ENCODE measurements around the gene ZNF474. TPM values are rescaled to one million over a fixed set of nuclear protein-coding genes. Genes with fewer than 3 reads are reported as not detected.
A peak's percentile ranks its signal among the peaks of the same experiment; 100 is the strongest.

Gene ZNF474
- total RNA-seq, 1 experiment from 2014 or later, result 0.56 TPM

DNA sequence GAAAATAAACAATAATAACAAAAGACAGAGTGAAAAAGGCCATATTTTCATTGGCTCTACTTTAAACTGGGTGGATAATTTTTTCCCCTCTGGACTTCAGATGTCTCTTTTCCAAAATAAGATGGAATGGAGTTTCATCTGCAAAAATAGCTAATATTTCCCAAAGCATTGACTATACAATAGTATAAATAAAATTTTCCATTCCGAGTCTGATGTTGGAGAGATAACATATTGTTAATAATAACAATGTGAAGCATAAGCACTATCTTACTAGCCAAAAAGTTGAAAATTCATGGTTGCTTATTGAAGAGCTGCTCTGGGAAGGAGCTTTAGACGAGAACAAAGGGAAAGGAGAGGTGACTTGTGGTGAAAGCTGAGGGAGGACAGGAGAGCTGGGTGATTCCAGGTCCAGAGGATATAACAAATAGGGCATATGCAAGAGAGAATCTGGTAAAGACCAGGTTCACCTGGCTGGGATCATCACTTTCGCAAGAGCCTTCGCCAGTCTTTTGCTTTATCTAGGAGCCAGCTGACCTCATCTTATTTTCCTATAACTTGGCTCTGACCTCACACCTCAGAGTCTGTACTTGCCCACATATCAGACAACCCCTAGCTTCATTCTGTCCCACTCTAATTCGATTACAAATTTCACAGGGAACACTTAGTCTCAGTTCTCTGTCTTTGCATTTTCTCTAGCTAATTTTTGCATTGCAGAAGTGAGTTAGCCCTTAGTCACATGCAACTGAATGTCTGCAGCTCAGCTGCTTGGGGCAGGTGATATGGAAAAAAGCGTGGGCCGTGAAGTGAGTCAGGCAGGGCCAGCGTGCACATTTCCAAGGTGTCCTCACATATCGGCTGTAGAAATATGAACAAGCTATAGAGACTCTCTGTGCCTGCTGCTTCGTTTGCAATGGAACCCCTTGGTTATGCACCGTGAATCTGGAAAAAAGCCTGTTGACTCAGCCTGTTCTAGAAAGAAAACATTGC lies 7.6 kb upstream of the ZNF474 start:
- intact Hi-C loops (cut with micrococcal nuclease), result loop anchor here (2.0 kb wide), 1 partner anchor 43 kb away; no protein-coding TSS in a partner anchor
- POLR2A ChIA-PET, result interaction anchor here (0.6 to 3.5 kb wide), 24 partner anchors 9 to 272 kb away, joined by 3 to 45 read pairs (median 6); partner anchors contain the start of genes LOX and SRFBP1

DNA sequence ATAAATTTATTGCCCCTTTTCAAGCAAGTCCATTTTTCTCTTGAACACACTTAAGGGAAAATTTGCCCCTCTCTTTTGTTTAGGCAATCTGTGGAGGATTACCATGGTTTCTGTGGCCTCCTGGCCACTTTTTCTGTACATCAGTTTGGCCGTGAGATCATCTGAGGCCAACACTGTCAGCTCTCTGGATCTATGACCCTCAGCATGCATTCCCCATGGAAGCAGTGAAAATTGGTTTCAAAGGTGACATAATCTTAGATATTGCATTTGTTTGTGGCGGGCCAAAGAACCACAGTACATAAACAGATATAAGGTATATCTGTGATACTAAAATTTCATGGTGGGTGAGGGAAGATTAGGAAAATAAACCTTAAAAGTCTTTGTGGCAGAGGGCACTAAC lies 4.6 kb upstream of the ZNF474 start:
- no peaks in the 10 kb centered on the region for H3K27me3 Mint-ChIP-seq (ENCODE audit: insufficient read depth, unreplicated experiment)
- DNase-seq (ENCODE audit: unreplicated experiment), result no peak
- no peaks in the 10 kb centered on the region for H3K36me3 Mint-ChIP-seq (ENCODE audit: insufficient read depth, unreplicated experiment)
- H3K27ac Mint-ChIP-seq (ENCODE audit: low read depth, unreplicated experiment), result no peak overlapping the region
- POLR2A ChIA-PET, result no interaction called here
- BruUV-seq (replicated peaks), result no TSS peak
- CTCF ChIA-PET, result interaction anchor here (1.4 kb wide), 1 partner anchor 31 kb away, joined by 4 read pairs; no protein-coding TSS in a partner anchor
- no peaks in the 10 kb centered on the region for H3K9me3 Mint-ChIP-seq (ENCODE audit: unreplicated experiment)
- intact Hi-C loops (cut with micrococcal nuclease), result no loop called here
- H3K4me1 Mint-ChIP-seq (ENCODE audit: insufficient read depth, unreplicated experiment), result peaks cover 39% of the 10 kb centered on the region
- TF ChIP-seq, protein P1, sequence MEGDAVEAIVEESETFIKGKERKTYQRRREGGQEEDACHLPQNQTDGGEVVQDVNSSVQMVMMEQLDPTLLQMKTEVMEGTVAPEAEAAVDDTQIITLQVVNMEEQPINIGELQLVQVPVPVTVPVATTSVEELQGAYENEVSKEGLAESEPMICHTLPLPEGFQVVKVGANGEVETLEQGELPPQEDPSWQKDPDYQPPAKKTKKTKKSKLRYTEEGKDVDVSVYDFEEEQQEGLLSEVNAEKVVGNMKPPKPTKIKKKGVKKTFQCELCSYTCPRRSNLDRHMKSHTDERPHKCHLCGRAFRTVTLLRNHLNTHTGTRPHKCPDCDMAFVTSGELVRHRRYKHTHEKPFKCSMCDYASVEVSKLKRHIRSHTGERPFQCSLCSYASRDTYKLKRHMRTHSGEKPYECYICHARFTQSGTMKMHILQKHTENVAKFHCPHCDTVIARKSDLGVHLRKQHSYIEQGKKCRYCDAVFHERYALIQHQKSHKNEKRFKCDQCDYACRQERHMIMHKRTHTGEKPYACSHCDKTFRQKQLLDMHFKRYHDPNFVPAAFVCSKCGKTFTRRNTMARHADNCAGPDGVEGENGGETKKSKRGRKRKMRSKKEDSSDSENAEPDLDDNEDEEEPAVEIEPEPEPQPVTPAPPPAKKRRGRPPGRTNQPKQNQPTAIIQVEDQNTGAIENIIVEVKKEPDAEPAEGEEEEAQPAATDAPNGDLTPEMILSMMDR (IDR thresholded peaks at IDR 0.05; ENCODE audit: unreplicated experiment), result no peak
- no peak overlapping the region for H3K4me3 Mint-ChIP-seq (ENCODE audit: unreplicated experiment)

More for the DNA sequence above, 7.6 kb upstream of the ZNF474 start:
- CTCF ChIA-PET, result interaction anchor here (0.5 to 3.2 kb wide), 23 partner anchors 10 to 1552 kb away, joined by 3 to 34 read pairs (median 5); partner anchors contain the start of gene LOX
- peak; percentile 90 for DNase-seq (ENCODE audit: unreplicated experiment)
- no TSS peak for BruUV-seq (replicated peaks)
- H3K36me3 Mint-ChIP-seq (ENCODE audit: insufficient read depth, unreplicated experiment), result no peaks in the 10 kb centered on the region
- peak overlapping the region; percentile 90 for H3K27ac Mint-ChIP-seq (ENCODE audit: low read depth, unreplicated experiment)
- TF ChIP-seq, protein P1 (IDR thresholded peaks at IDR 0.05; ENCODE audit: unreplicated experiment), result no peak
- peaks cover 30% of the 10 kb centered on the region for H3K4me1 Mint-ChIP-seq (ENCODE audit: insufficient read depth, unreplicated experiment)
- no peaks in the 10 kb centered on the region for H3K9me3 Mint-ChIP-seq (ENCODE audit: unreplicated experiment)
- H3K4me3 Mint-ChIP-seq (ENCODE audit: unreplicated experiment), result peak overlapping the region; percentile 49
- no peaks in the 10 kb centered on the region for H3K27me3 Mint-ChIP-seq (ENCODE audit: insufficient read depth, unreplicated experiment)

DNA sequence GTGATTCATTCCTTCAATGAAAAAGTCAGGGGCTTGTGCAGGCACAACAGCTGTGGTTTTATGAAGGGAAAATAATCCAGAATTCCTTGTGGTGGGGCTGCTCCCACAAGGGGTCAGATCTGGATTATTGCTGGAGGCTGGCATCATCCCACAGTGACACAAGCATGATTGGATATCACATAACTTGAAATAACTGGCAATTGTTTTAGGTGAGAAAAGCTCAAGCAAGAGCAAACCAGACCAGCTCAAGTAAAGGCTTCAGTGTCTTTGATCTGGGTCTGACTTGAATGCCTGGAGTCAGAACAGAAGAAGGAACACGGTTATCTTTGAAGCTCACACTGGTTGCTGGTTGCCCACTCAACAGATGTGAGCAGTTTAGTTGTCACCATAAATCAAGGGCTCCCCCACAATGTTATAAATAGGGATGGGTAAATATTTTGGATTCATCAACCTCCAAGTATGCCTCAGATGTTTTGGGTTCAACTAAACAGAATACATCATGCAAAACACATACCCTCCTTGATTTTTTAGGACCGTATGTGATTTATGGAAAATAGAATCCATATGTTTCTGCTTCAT lies 3.1 kb upstream of the ZNF474 start:
- no peaks in the 10 kb centered on the region for H3K36me3 Mint-ChIP-seq (ENCODE audit: insufficient read depth, unreplicated experiment)
- ChIA-PET POLR2A (interaction anchor here (0.7 to 1.5 kb wide), 2 partner anchors 13 kb away, joined by 3 to 4 read pairs; no protein-coding TSS in a partner anchor), CTCF (interaction anchor here (0.8 to 4.5 kb wide), 6 partner anchors 12 to 50 kb away, joined by 3 to 55 read pairs (median 3); no protein-coding TSS in a partner anchor)
- DNase-seq (ENCODE audit: unreplicated experiment), result no peak
- BruUV-seq (replicated peaks), result no TSS peak
- H3K9me3 Mint-ChIP-seq (ENCODE audit: unreplicated experiment), result no peaks in the 10 kb centered on the region
- no peak overlapping the region for H3K27ac Mint-ChIP-seq (ENCODE audit: low read depth, unreplicated experiment)
- TF ChIP-seq, protein P1 (IDR thresholded peaks at IDR 0.05; ENCODE audit: unreplicated experiment), result no peak
- H3K4me1 Mint-ChIP-seq (ENCODE audit: insufficient read depth, unreplicated experiment), result peaks cover 33% of the 10 kb centered on the region
- H3K27me3 Mint-ChIP-seq (ENCODE audit: insufficient read depth, unreplicated experiment), result no peaks in the 10 kb centered on the region
- intact Hi-C loops (cut with micrococcal nuclease), result no loop called here
- no peak overlapping the region for H3K4me3 Mint-ChIP-seq (ENCODE audit: unreplicated experiment)
